ENCODE results near the gene FAAP100.

- TF ChIP-seq CTCF (IDR thresholded peaks at IDR 0.05), result no peak
- no peak for TF ChIP-seq EP300 (IDR thresholded peaks at IDR 0.05)
- no peak for TF ChIP-seq POLR2A (IDR thresholded peaks at IDR 0.05)
Measured at GRCh38 chr17:81508639-81509206, 43.4 kb downstream of the FAAP100 start.
